ENCODE data around the gene SPRR2D.

DNA sequence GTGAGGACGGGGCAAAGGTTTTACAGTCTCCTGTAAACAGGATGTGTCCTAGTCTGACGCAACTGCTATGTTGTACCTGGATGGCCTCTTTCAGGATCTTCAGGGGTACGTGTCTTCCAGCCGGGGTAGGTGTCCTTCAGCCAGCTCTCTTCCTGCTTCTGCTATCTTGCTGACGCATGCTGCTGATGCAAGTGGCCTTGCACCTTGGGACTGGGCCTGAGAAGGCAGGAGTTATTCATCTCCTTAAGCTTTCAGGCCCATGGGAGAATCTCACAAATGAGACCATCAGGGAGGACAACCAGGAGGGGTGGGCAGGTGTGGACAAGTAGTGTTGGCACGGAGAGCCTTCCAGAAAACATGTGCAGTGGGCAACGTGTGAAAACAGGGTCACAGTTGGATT is 17.8 kb downstream of the SPRR2D start:
- TF ChIP-seq SMC3 (IDR thresholded peaks at IDR 0.05; ENCODE audit: borderline replicate concordance, low read length): no peak
- no peak for TF ChIP-seq FOXM1 (IDR thresholded peaks at IDR 0.05; ENCODE audit: low read depth, low read length)
- TF ChIP-seq, protein P1, sequence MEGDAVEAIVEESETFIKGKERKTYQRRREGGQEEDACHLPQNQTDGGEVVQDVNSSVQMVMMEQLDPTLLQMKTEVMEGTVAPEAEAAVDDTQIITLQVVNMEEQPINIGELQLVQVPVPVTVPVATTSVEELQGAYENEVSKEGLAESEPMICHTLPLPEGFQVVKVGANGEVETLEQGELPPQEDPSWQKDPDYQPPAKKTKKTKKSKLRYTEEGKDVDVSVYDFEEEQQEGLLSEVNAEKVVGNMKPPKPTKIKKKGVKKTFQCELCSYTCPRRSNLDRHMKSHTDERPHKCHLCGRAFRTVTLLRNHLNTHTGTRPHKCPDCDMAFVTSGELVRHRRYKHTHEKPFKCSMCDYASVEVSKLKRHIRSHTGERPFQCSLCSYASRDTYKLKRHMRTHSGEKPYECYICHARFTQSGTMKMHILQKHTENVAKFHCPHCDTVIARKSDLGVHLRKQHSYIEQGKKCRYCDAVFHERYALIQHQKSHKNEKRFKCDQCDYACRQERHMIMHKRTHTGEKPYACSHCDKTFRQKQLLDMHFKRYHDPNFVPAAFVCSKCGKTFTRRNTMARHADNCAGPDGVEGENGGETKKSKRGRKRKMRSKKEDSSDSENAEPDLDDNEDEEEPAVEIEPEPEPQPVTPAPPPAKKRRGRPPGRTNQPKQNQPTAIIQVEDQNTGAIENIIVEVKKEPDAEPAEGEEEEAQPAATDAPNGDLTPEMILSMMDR (IDR thresholded peaks at IDR 0.05 in 2 of 3, conservative IDR thresholded peaks at IDR 0.05 in 1 of 3; ENCODE audit: control insufficient read depth in 2 of 3, extremely low read depth in 1 of 3, insufficient read depth in 1 of 3, low read depth in 3 of 3, low read length in 3 of 3): no peak
- no peak for TF ChIP-seq RAD21 (IDR thresholded peaks at IDR 0.05; ENCODE audit: insufficient read depth, low read depth, low read length)
- TF ChIP-seq, protein P2, sequence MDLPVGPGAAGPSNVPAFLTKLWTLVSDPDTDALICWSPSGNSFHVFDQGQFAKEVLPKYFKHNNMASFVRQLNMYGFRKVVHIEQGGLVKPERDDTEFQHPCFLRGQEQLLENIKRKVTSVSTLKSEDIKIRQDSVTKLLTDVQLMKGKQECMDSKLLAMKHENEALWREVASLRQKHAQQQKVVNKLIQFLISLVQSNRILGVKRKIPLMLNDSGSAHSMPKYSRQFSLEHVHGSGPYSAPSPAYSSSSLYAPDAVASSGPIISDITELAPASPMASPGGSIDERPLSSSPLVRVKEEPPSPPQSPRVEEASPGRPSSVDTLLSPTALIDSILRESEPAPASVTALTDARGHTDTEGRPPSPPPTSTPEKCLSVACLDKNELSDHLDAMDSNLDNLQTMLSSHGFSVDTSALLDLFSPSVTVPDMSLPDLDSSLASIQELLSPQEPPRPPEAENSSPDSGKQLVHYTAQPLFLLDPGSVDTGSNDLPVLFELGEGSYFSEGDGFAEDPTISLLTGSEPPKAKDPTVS (IDR thresholded peaks at IDR 0.05; ENCODE audit: low read depth, low read length): no peak
- TF ChIP-seq SP1 (IDR thresholded peaks at IDR 0.05; ENCODE audit: low read depth, low read length): no peak
- TF ChIP-seq SUZ12 (IDR thresholded peaks at IDR 0.05; ENCODE audit: unreplicated experiment): no peak
- TF ChIP-seq, protein P3, sequence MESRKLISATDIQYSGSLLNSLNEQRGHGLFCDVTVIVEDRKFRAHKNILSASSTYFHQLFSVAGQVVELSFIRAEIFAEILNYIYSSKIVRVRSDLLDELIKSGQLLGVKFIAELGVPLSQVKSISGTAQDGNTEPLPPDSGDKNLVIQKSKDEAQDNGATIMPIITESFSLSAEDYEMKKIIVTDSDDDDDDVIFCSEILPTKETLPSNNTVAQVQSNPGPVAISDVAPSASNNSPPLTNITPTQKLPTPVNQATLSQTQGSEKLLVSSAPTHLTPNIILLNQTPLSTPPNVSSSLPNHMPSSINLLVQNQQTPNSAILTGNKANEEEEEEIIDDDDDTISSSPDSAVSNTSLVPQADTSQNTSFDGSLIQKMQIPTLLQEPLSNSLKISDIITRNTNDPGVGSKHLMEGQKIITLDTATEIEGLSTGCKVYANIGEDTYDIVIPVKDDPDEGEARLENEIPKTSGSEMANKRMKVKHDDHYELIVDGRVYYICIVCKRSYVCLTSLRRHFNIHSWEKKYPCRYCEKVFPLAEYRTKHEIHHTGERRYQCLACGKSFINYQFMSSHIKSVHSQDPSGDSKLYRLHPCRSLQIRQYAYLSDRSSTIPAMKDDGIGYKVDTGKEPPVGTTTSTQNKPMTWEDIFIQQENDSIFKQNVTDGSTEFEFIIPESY (IDR thresholded peaks at IDR 0.05): no peak
- no peak for TF ChIP-seq ZNF207 (IDR thresholded peaks at IDR 0.05; ENCODE audit: borderline replicate concordance)
- TF ChIP-seq, protein P4, sequence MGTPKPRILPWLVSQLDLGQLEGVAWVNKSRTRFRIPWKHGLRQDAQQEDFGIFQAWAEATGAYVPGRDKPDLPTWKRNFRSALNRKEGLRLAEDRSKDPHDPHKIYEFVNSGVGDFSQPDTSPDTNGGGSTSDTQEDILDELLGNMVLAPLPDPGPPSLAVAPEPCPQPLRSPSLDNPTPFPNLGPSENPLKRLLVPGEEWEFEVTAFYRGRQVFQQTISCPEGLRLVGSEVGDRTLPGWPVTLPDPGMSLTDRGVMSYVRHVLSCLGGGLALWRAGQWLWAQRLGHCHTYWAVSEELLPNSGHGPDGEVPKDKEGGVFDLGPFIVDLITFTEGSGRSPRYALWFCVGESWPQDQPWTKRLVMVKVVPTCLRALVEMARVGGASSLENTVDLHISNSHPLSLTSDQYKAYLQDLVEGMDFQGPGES (IDR thresholded peaks at IDR 0.05): no peak
- no peak for TF ChIP-seq BCL11A (IDR thresholded peaks at IDR 0.05; ENCODE audit: low read depth, low read length)
- TF ChIP-seq, protein P5, sequence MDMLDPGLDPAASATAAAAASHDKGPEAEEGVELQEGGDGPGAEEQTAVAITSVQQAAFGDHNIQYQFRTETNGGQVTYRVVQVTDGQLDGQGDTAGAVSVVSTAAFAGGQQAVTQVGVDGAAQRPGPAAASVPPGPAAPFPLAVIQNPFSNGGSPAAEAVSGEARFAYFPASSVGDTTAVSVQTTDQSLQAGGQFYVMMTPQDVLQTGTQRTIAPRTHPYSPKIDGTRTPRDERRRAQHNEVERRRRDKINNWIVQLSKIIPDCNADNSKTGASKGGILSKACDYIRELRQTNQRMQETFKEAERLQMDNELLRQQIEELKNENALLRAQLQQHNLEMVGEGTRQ (IDR thresholded peaks at IDR 0.05; ENCODE audit: borderline replicate concordance, low read depth, low read length): no peak
